ENCODE data around the gene CDC25A.
"Not testable (repeated sequence)": the region's sequence is repeated elsewhere in the genome, so short reads cannot be mapped to it uniquely, and the experiment has no call there.

Gene CDC25A

GRCh38 chr3:48140936-48141603 is 47.1 kb downstream of the CDC25A start:
- no peak for DNase-seq

- no peak for DNase-seq
Measured at GRCh38 chr3:48140336-48140757, 47.9 kb downstream of the CDC25A start.

GRCh38 chr3:48137425-48137999 is 50.7 kb downstream of the CDC25A start:
- no peak for DNase-seq

- no peak for DNase-seq
Measured at GRCh38 chr3:48135552-48136495, 52.4 kb downstream of the CDC25A start.

- DNase-seq: no peak
Measured at GRCh38 chr3:48130321-48130904, 57.8 kb downstream of the CDC25A start.

- no peak for DNase-seq
Measured at GRCh38 chr3:48129921-48130320, 58.3 kb downstream of the CDC25A start.

GRCh38 chr3:48128774-48129173 is 59.4 kb downstream of the CDC25A start:
- DNase-seq: no peak

- DNase-seq: no peak
Measured at GRCh38 chr3:48125886-48126622, 62.2 kb downstream of the CDC25A start.

GRCh38 chr3:48125013-48125705 is 63.1 kb downstream of the CDC25A start:
- DNase-seq: no peak

GRCh38 chr3:48123346-48123745 is 64.9 kb downstream of the CDC25A start:
- DNase-seq: no peak

GRCh38 chr3:48122504-48122903 is 65.7 kb downstream of the CDC25A start:
- no peak for DNase-seq

- DNase-seq: no peak
Measured at GRCh38 chr3:48120223-48120622, 68.0 kb downstream of the CDC25A start.

GRCh38 chr3:48119505-48120193 is 68.6 kb downstream of the CDC25A start:
- DNase-seq: no peak

- DNase-seq: no peak
Measured at GRCh38 chr3:48118928-48119327, 69.3 kb downstream of the CDC25A start.

GRCh38 chr3:48118322-48118721 is 69.9 kb downstream of the CDC25A start:
- no peak for DNase-seq

GRCh38 chr3:48112813-48113212 is 75.4 kb downstream of the CDC25A start:
- DNase-seq: no peak

- DNase-seq: not testable (repeated sequence)
Measured at GRCh38 chr3:48112108-48112791, 76.0 kb downstream of the CDC25A start.

- no peak for DNase-seq
Measured at GRCh38 chr3:48110463-48110862, 77.8 kb downstream of the CDC25A start.

- DNase-seq: no peak
Measured at GRCh38 chr3:48107227-48107626, 81.0 kb downstream of the CDC25A start.
